ENCODE results near the gene ANKLE1.

ANKLE1 gene

DNA sequence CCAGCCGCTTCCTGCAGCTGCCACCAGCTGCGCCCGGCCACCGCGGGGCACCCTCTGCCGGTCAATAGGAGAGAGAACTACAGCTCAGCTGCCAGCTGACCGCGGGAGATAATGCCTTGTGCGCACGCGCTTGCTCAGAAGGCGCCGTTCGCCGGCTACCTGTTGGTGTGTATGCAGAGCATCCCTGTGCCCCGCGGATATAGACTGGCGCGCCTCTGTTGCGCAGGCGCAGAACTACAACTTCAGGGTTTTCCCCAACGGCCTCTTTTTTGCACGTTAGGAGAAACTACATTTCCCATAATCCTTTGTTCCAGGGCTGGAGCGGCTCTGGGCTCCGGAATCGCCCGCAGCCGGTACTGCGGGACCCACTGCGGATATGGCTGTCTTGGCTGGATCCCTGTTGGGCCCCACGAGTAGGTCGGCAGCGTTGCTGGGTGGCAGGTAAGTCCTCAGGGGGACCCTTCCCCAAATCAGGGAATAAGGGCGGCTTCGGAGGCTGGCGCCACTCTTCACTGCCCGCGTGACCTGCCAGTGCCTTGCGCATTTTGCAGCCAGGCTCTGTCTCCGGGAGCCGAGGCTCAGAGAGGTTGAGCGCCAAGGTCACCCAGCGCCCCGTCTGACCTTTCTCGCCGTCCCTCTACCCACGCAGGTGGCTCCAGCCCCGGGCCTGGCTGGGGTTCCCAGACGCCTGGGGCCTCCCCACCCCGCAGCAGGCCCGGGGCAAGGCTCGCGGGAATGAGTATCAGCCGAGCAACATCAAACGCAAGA lies 24.0 kb downstream of the ANKLE1 start, which contains the start of gene MRPL34:
TSS of gene MRPL34 (plus strand) at position 356 of the 768 bp plus-strand sequence. CDS start at position 377, 21 bp downstream.
- DNase-seq (ENCODE audit: low read depth) = peak; percentile 94

DNA sequence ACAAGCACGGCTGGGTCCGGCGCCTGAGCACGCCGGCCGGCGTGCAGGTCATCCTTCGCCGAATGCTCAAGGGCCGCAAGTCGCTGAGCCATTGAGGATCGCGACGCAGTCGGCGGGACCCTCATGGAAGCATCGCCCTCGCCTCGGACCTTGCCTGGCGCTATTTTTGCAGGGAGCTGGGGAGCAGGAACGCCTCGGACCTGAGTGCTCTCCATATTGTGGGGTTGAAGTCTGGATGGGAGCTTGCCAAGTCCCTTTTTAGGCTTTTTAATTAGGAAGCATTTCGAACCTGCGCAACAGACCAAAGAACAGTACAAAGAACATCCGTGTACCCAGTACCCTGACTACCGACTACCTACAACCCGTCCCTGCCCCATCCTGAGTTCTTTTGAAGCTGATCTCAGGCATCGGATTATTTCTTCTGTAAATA lies 24.6 kb downstream of the ANKLE1 start:
- DNase-seq (ENCODE audit: low read depth) = no peak

DNA sequence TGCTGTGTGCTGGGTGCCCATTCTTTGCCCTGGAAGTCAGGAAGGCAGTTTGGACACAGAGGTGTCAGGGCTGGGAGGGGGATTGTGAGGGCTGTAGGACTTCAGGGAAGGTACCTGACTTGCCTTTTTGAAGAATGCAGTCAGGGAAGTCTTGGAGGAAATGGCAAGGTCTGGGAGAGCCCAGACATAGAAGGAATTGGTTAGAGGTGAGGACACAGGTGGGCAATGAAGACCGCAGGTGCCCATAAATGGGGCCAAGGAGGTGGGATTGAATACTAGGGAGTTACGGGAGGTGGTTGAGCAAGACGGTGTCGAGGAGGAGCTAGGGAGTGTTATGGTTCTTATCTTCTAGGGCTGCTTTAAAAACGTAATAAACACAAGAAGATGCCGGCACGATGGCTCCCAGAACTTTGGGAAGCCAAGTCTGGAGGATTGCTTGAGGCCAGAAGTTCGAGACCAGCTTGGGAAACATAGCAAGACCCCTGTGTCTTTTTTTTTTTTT lies 26.2 kb downstream of the ANKLE1 start:
- no peak for DNase-seq (ENCODE audit: low read depth)

DNA sequence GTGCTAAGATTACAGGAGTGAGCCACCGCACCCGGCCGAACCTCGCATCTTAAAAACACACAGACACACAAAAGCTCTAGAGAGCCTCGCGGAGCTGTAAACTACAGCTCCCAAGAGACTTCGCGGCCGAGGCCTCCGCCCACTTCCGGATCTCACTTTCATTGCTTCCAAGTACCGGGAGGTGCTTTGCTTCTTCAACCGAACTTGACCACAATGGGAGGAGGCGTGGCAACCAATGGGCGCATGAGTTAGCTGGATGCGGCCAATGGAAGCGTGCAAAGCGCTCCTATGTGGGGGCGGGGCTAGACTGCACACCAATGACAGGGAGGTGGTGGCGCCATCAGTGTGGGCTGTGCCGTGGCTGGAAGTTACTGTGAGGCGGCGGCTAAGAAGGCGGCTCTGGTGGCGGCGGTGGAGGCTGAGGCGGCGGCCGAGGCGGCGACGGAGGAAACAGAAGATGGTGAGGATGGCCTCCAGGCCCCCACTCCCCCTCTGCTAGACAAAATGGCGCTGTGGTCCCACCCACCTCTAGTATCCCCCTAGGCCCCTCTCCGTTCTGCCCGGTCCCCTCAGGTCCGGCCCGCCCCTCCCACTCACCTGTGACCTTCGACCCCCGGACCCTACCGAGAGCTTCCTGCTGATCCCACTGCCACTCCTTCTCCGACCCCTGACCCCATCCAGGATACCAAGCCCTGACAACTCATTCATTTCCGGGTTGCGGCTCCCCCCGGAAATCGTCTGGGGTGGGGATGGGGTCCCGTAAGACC lies 27.7 kb downstream of the ANKLE1 start, which contains the start of gene DDA1:
TSS of gene DDA1 (plus strand) at position 366 of the 767 bp plus-strand sequence. CDS start at position 458, 92 bp downstream.
- DNase-seq (ENCODE audit: low read depth) = peak; percentile 100

DNA sequence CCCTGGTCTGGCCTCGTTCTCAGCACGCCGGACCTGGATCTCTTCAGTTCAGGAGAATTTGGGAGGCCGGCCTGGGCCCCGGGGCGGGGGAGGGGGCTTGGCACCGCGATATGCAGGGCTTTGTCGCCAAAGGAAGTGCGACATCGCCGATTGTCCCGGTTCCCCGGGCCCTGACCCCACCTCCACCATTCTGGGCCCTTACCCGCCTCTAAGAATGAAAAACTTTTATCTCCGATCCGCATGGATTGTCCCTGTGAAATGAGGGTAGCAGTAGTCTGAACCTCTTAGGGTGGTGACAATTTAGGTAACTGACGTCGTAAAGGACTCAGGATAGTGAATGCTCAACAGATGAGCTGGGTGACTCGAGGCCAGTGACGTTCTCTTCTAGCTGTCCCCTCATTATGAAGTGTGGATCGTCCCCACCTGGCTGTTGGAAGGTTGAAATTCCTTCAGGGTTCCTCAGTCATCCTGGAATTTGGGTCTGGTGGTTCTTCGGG lies 28.3 kb downstream of the ANKLE1 start:
- DNase-seq (ENCODE audit: low read depth) = no peak

DNA sequence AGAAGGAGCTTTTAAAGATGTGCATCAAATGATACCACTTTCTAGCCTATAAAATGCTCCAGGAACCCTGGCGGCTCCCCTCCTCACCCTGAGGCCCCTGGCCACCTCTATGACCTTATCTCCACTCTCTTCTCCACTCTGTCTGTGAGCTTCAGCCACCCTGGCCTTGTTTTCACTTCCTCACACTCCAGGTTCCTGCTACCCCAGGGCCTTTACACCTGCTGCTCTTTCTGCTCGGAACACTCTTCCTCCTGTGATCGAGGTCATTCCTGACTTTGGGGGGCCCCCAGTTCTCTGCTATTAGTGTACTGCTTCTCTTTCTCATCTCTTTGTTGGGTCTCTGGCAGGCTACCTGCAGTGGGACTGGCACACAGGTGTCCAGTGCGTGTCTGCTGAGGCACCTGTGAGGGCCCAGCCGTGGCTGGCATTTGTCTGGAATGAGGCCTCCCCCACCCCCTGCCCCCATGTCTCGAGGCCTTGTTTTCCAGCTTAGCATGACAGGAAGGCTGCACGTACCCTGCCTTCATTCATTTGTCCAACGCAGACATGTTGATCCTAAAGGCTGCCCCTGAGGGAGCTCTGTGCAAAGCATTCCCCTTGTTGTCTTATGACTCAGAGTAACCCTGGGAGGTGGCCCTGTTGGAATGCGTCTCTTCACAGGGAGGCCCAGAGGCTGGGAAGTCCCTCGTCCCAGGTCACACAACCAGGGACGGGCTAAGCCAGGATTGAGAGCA lies 29.9 kb downstream of the ANKLE1 start:
- DNase-seq (ENCODE audit: low read depth) = no peak

DNA sequence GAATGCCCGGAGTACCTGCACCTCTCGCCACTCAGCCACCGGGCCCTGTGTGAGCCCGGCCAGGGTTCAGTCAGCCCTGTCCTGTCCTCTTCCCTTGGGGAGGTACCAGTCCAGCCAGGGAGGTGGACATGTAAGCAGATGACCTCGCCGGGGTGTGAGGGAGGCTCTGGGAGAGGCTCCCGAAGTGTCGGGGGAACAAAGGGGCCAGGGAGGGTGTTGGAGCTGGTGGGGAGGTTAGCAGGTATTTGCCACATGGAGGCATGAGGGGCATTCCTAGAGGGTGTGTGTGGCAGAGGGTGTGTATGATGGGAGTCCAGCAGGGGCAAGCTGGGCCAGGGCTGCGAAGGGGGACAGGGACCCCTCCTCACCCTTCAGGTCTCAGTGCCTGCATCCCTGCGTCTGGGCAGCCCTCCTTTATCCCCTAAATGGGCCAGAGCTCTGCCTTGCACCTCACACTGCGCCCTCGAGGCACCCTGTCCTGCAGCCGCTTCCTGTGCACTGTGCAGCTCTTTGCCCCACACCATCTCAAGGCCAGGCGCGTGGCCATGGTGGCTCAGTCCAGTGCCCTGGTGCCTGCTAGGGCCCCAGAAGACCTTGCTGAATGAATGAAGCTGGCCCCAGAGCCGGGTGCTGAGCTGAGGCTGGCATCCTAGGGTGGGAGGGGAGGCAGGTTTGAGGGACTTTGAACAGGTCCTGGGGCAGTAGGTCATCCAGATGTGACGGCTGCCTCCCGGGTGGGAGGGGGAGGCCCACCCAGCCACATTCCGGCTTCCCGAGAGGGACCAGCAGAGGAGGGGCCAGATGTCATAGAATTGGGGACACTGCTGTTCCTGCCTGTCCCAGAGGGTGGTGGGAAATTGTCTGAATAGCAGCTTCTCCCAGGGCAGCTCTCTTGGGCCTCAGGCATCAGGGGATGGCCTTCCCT lies 30.8 kb downstream of the ANKLE1 start:
- no peak for DNase-seq (ENCODE audit: low read depth)

DNA sequence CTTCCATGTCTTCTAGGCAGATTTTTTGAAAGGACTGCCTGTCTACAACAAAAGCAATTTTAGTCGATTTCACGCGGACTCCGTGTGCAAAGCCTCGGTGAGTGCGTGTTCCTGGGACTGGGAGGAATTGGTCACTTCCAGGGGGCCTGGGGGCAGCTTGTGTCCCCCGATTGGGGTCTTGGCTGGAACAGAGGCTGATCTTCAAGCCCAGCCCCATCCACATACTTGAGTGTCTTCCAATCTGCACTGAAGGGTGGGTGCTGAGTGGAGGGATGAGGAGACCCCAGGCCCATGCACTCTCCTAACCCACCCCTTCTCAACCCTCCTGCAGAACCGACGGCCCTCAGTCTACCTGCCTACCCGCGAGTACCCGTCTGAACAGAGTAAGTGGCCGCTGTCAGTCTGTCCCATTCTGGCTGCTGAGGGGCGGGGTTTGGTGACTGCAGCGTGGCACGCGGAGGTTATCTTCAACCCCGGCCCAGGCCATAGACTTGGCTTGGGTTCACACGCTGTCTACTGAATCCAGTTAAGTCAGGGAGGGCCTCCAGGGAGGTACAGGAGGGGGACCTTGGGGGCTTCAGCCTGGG lies 32.4 kb downstream of the ANKLE1 start:
- no peak for DNase-seq (ENCODE audit: low read depth)

DNA sequence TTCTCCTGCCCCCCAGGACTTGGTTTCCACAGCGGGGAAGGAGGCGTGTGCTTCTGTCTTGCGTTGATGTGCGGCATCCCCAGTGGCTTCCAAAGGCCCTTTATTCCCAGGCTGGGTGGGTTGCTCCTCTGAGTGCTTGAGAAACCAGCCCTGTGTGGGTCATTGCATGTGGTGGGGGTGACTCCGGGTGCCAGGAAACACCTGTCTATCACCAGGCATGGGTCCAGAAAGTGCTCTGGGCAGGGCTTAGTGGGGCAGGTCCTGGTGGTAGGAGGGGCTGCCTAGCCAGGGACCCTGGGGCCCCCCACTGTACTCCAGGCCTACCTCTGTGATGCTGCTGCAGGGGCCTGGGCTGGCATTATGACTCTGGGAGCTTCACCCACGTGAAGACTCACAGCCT lies 37.3 kb downstream of the ANKLE1 start:
- no peak for DNase-seq (ENCODE audit: low read depth)

DNA sequence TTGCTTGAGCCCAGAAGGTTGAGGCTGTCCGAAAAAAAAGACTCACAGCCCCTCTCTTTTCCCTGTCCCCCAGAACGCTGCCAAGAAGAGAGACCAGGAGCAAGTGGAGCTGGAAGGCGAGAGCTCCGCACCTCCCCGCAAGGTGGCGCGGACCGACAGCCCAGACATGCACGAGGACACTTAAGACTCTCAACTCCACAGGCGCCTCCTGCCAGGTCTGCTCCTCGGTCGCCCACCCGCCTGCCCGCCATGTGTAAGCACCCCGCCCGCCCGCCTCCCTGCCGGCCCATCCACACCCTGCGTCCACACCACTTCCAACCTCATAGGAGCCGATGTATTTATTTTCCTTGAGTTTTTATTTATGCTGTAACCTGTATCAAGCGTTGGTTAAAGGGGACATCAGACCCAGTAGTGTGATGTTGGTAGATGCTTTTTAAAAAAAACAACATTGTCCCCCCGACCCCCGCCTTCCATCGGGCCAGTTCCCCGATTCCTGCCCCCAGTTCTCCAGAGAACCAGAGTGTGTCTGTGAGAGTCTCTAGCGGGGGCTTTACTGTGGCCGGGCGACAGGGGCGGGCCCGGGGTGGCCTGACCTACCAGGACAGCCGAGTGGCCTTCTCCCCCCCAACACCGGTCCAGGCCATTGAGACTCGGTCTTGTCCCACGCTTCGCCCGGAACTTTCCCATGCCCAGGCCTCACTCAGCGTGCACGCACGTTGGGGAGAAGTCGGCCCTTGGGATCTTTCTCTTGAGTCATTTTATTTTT lies 38.0 kb downstream of the ANKLE1 start:
- DNase-seq (ENCODE audit: low read depth) = no peak

DNA sequence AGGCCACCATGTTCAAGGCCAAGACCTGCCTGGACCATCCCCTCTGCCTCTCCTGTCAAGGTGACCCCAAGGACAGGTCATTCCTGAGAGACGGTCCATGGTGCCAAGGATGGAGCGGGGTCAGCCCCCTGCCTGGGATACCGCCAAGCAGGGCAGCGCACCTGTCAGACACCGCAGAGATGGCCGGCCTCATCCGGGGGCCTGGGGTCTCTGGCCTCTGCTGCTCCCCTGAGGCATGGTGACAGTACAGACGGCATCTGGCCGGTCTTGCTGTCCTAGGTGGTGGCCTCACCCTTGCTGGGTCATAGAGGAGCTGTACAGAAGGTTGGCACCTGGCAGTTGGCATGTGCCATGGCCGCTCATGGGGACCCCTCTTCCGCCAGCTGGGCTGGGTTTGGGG lies 38.7 kb downstream of the ANKLE1 start:
- DNase-seq (ENCODE audit: low read depth) = no peak

DNA sequence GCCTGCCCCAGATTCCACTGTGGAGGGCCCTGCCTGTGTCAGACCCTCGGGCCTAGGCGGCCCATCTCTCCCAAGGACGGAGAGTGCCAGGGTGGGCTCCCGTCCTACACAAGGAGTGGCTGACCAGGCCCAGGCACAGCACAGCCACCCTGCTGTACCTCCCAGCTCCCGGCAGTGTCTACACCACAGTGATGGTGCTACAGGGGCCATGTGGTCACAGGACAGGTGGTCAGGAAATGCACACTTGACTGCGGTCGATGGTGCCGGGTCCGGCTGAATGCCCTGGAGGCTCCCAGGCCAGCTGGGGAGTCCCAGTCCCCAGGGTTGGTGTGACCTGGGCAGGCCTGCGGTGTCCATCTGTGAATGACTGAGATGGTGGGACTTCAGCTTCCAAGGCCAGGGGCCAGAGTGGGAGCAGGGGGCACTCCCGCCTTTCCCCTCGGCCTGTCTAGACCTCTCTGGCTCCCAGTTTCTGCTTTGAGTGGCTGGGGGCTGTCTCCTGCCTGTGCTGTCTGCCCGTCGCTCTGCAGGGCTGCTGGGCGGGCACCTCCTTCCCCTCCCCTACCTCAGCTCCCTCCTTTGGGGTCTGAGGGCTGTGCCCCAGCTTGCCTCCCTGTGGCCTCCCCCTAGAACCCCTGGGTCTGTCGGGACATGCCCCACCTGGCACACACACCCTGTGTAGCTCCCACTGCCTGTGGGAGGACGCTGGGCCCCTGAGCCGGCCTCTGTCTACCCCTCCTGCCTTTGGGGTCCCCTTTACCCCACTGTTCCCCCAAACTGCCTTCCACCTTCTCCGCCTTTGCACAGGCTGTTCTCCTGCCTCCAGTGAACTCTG lies 40.2 kb downstream of the ANKLE1 start:
- no peak for DNase-seq (ENCODE audit: low read depth)

DNA sequence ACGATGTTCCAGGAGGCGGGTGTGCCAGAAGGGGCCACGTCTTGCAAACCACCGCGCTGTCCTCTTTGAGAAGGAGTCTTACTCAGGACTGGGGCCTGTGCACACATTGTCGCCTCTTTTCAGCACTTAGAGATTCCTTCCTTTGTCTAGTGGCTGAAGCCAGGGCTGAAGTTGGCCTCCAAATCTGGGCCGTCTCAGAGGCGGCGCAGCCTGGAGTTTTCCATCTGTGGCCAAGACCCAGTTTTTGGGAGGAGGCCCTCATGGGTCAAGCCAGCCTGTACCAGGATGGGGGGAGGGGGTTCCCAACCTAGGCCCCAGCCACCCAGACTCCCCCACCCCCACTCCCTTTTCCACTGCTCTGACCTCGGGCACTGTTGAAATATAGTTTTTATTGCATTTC lies 41.2 kb downstream of the ANKLE1 start:
- no peak for DNase-seq (ENCODE audit: low read depth)

DNA sequence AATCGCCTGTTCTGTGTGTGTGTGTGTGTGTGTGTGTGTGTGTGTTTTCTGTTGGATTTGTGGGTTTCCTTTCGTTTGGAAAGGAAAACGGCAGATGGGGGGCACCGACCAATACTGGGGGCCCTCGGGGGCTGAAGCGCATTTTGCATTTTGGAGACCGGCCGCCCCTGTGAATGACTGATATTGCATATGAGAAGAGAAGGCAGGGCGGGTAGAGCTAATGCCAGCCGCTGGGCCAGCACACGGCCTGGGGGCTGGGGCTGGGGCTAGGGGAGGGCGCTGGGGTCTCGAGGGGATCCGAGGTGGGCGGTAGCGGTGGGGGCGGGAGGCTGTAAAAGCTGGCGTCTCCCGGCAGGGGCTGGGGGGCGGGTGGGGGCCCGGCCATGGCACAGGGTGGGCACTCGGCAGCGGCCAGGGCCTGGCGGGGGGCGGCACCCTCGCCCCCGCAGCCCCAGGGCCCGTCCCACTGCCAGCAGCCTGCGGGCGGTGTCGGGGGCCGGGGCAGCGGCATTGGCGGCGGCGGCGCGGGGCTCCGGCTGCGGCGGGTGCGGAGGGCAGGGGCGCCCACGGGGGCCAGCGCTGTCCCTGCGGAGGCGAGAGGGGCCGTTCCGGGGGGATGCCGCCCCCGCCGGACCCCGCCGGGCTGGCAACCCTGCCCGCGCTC lies 41.7 kb downstream of the ANKLE1 start:
- DNase-seq (ENCODE audit: low read depth) = no peak

DNA sequence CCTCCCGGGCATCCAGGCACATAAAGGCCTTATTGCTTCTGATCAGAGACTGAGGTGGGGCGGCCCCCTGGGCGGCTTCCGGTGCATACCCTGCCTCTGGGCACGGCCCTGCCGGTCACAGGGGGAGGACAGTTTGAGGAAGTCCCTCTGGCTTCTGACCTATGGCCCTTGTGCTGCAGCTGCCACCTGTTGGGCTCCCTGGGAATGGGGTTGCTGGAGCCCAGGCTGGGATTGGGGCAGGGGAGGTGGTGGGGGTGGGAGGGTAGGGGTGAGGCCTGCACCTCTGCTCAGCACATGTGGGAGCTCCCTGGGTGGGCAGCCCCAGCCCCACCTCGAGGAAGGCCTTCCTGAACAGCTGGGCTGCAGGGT lies 42.2 kb downstream of the ANKLE1 start:
- DNase-seq (ENCODE audit: low read depth) = no peak

DNA sequence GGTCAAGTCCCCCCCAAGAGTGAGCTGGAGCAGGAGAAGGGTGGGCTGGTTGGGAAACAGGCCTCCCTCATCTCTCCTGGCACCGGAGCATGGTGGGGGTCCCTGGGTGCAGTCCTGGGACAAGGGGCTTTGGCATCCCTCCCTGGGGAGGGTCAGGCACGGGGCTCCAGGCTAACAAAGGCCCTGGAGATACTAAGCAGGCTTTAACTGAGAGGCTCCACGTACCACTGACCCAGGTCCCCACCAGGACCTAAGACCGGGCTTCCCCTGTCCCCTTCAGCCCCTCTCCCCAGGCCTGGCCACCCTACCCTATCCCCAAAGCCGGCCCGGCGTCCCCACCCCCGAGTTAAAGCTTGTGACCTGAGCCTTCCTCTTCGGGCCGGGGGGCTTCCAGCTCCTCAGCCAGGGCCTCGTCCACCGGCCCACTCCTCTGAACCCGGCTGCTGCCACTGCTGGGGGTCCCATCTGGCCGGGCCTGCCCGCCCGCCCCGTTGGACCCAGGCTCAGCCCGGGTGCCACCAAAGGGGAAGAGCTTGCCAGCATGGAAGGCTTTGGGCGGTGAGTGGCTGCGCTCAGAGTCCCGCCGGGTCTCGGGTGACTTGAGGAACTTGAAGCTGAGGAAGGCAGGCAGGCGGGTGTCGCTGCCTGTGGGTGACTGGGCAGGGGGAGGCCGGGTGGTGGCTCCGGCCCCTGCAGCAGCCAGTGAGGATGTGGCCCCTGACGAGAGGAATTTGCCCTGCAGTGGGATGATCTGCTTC lies 42.8 kb downstream of the ANKLE1 start:
- DNase-seq (ENCODE audit: low read depth) = no peak

DNA sequence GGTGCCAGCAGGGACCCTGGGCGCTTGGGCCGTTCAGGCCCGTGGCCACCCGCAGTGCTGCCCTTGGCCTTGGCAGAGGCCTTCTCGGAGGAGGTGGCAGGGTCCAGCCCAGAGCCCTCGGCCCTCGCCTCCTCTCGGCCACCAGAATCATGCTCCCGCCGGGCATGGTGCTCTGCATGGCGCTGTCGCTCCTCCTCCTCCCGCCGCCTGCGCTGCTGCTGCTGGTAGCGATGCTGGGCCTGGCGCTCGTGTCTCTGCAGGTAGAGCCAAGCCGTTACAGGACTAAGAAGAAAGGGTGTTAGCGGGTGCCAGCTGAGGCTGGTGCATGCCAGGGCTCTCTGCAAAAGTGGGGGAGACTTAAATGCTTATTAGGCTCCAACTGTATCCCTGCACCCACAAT lies 43.4 kb downstream of the ANKLE1 start:
- DNase-seq (ENCODE audit: low read depth) = no peak

All from stromal cell of bone marrow (primary cell).